ENCODE data around the gene SERTAD2. TPM values are rescaled to one million over a fixed set of nuclear protein-coding genes. Genes with fewer than 3 reads are reported as not detected.

Gene SERTAD2
- total RNA-seq, result 8.0 and 9.0 TPM in 2 replicates

GRCh38 chr2:64653109-64654062 is at the start of gene SERTAD2:
Gene SERTAD2, minus strand, starts transcription at chr2:64653913. Its CDS starts 17,042 bp downstream, at chr2:64636871.

Other genes starting within 250 kb of the SERTAD2 start
- 13.0 and 14.0 TPM in 2 replicates for gene LGALSL, start 199.8 kb downstream of the SERTAD2 start, total RNA-seq
- gene AFTPH, start 129.6 kb downstream of the SERTAD2 start, total RNA-seq, result 50.8 and 52.2 TPM in 2 replicates

Data from tracheal epithelial cell (primary cell).